ENCODE data around the gene C15orf40. TPM values are rescaled to one million over a fixed set of nuclear protein-coding genes. Genes with fewer than 3 reads are reported as not detected.

Gene C15orf40
- total and polyA plus RNA-seq, 2 experiments from 2014 or later = 11.5 to 23.9 TPM

GRCh38 chr15:82979726-82980125 lies 31.7 kb downstream of the C15orf40 start:
- Histone ChIP-seq H3K4me3 (no peak overlapping the region), H3K27me3 (no peaks in the 10 kb centered on the region), H3K27ac (no peak overlapping the region), H3K36me3 (no peaks in the 10 kb centered on the region), H3K9me3 (ENCODE audit: low read depth) (no peaks in the 10 kb centered on the region), H3K4me1 (ENCODE audit: low read depth) (peaks cover 21% of the 10 kb centered on the region)
- DNase-seq (ENCODE audit: low read depth in 1 of 2, low spot score in 1 of 2) = no peak
- no peak for TF ChIP-seq CTCF (IDR thresholded peaks at IDR 0.05; ENCODE audit: low read depth, low read length)

DNA sequence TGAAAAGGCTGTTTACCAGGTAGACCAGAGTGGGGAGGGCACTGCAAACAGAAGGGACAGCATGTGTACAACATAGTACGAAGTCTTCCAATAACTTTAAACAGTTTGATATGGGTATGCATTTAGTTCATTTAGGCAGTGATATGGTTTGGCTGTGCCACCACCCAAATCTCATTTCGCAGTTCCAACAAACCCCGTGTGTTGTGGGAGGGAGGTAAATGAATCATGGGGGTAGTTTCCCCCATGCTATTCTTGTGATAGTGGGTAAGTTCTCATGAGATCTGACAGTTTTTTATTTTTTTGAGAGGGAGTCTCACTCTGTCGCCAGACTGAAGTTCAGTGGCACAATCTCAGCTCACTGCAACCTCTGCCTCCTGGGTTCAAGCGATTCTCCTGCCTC lies 33.0 kb downstream of the C15orf40 start:
- H3K27ac ChIP-seq = no peak overlapping the region
- peaks cover 21% of the 10 kb centered on the region for H3K4me1 ChIP-seq (ENCODE audit: low read depth)
- no peak for DNase-seq (ENCODE audit: low read depth in 1 of 2, low spot score in 1 of 2)
- H3K27me3 ChIP-seq = no peaks in the 10 kb centered on the region
- no peak overlapping the region for H3K4me3 ChIP-seq
- TF ChIP-seq CTCF (IDR thresholded peaks at IDR 0.05; ENCODE audit: low read depth, low read length) = no peak
- no peaks in the 10 kb centered on the region for H3K36me3 ChIP-seq
- H3K9me3 ChIP-seq (ENCODE audit: low read depth) = no peaks in the 10 kb centered on the region

- no peaks in the 10 kb centered on the region for H3K27me3 ChIP-seq
- H3K27ac ChIP-seq = no peak overlapping the region
Observed at GRCh38 chr15:82977076-82977475, 34.4 kb downstream of the C15orf40 start.

GRCh38 chr15:82972990-82973389 lies 38.4 kb downstream of the C15orf40 start:
- no peaks in the 10 kb centered on the region for H3K36me3 ChIP-seq
- TF ChIP-seq CTCF (IDR thresholded peaks at IDR 0.05; ENCODE audit: low read depth, low read length) = no peak
- no peaks in the 10 kb centered on the region for H3K27me3 ChIP-seq
- no peak overlapping the region for H3K4me3 ChIP-seq
- no peak for DNase-seq (ENCODE audit: low read depth in 1 of 2, low spot score in 1 of 2)
- H3K9me3 ChIP-seq (ENCODE audit: low read depth) = no peaks in the 10 kb centered on the region
- H3K27ac ChIP-seq = no peak overlapping the region
- H3K4me1 ChIP-seq (ENCODE audit: low read depth) = peaks cover 22% of the 10 kb centered on the region

More at GRCh38 chr15:82977076-82977475, 34.4 kb downstream of the C15orf40 start:
- Histone ChIP-seq H3K4me3 (no peak overlapping the region), H3K4me1 (ENCODE audit: low read depth) (peaks cover 18% of the 10 kb centered on the region), H3K36me3 (no peaks in the 10 kb centered on the region), H3K9me3 (ENCODE audit: low read depth) (no peaks in the 10 kb centered on the region)
- no peak for DNase-seq (ENCODE audit: low read depth in 1 of 2, low spot score in 1 of 2)
- no peak for TF ChIP-seq CTCF (IDR thresholded peaks at IDR 0.05; ENCODE audit: low read depth, low read length)

DNA sequence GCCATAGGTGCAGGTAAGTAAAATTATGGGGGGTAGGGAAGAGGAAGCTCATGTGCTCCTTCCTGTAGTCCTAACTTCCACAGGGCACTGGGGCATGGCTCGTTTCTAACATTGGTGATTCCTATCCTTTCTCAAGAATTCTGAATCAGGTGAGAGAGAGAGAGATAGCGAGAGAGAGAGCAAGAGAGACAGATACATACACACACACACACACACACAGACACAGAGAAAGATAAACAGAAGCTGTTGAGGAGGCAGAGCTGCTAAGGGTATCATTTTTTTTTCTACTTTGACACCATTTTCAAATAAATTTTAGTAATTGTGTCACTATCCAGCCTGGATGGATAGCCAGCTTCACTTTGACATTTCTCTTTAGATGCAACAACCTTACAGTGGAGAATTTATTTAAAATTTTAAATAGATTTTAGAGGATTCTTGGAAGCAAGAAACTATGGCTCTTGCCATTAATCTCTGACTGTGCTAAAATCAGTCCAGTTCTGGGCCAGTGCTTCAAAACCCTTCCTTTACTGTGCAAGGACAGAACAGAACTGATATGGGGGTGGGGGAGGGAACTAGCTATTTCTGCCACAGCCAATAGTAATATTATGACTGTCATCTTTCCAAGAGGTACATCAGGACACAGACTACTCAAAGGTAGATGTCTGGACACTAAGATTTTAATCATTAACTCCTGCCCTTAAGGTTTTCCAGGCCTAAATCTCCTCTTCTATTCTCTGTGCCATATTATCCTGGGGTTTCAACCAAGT lies 40.0 kb downstream of the C15orf40 start:
- Histone ChIP-seq H3K4me3 (no peak overlapping the region), H3K9me3 (ENCODE audit: low read depth) (no peaks in the 10 kb centered on the region), H3K27ac (no peak overlapping the region), H3K27me3 (no peaks in the 10 kb centered on the region), H3K36me3 (no peaks in the 10 kb centered on the region), H3K4me1 (ENCODE audit: low read depth) (peaks cover 22% of the 10 kb centered on the region)
- TF ChIP-seq CTCF (IDR thresholded peaks at IDR 0.05; ENCODE audit: low read depth, low read length) = no peak
- DNase-seq (ENCODE audit: low read depth in 1 of 2, low spot score in 1 of 2) = no peak
